ENCODE measurements around the gene EFCAB6. TPM values are rescaled to one million over a fixed set of nuclear protein-coding genes. Genes with fewer than 3 reads are reported as not detected.

EFCAB6 gene
- total and polyA plus RNA-seq, 2 of the 13 experiments (the other 11 are each of a cell fraction or from before 2014, with no cell fraction given): not detected

- TF ChIP-seq BCLAF1 (IDR thresholded peaks at IDR 0.05) (no peak), SSRP1 (CRISPR knock-in tag; IDR thresholded peaks at IDR 0.05) (no peak)
These were observed 35.5 kb upstream of the EFCAB6 start (continued) for GRCh38 chr22:43847376-43848289.

- CTCF ChIA-PET (ENCODE audit: low intra/inter-chr PET ratio, low total read pairs): no interaction called here
- Histone ChIP-seq H3K9ac (ENCODE audit: insufficient read depth, low read depth, low read length) (no peak overlapping the region), H3K79me2 (ENCODE audit: insufficient read depth, low read length) (no peaks in the 10 kb centered on the region), H3K27me3 (ENCODE audit: control insufficient read depth in 1 of 2, insufficient read depth in 2 of 2, low read length in 2 of 2) (peaks cover 9 to 67% of the 10 kb centered on the region in 2 experiments; a peak in 3 of 5 replicates), H3K4me1 (ENCODE audit: insufficient read depth, low read length) (no peaks in the 10 kb centered on the region), H3K4me3 (replicated peaks in 1 of 3; ENCODE audit: insufficient read depth in 1 of 3, low read depth in 2 of 3, low read length in 3 of 3) (no peak overlapping the region), H2AFZ (ENCODE audit: low read length) (no peak overlapping the region), H3K36me3 (replicated peaks in 1 of 2; ENCODE audit: control insufficient read depth in 1 of 2, insufficient read depth in 2 of 2, low read length in 2 of 2) (no peaks in the 10 kb centered on the region), H4K20me1 (ENCODE audit: insufficient read depth, low read length) (no peaks in the 10 kb centered on the region), H3K4me2 (ENCODE audit: low read depth, low read length) (no peak overlapping the region), H3K9me3 (ENCODE audit: low read length) (no peaks in the 10 kb centered on the region), H3K27ac (ENCODE audit: extremely low read length, insufficient read depth, low read length) (no peak overlapping the region)
- no peak for DNase-seq (ENCODE audit: low spot score)
- intact Hi-C loops (cut with micrococcal nuclease; ENCODE audit: unreplicated experiment): no loop called here
- no TSS peak for BruUV-seq (replicated peaks)
- no peak for FAIRE-seq
- ATAC-seq: no peak
- 22% methylated on average over 11 of the region's 11 CpGs for WGBS (ENCODE audit: low lambda C conversion rate)
- POLR2A ChIA-PET: no interaction called here
- TF ChIP-seq ZNF121 (CRISPR knock-in tag; IDR thresholded peaks at IDR 0.05): no peak
- no peak for TF ChIP-seq ZNF672 (CRISPR knock-in tag; IDR thresholded peaks at IDR 0.05)
- in situ Hi-C loops (cut with HindIII; ENCODE audit: extremely low pct_ligation_motif_present, low pct_unique_long_range_greater_than_20kb): no loop called here
These were observed 34.9 kb upstream of the EFCAB6 start for GRCh38 chr22:43846966-43847365.

All from HepG2 (cell line).